GM23338 (cell line): Measurements from ENCODE around the gene CHST11.

Source experiments
- CREB1 ChIP-seq: fragments of 250-450 bp; sonication (Bioruptor Pico); IDR thresholded peaks from 2 replicates; pipeline ENCODE4 v1.5.0; 2020; ENCODE audit warnings: low read depth, mild to moderate bottlenecking, moderate library complexity
- EZH2 ChIP-seq: fragments of 200-600 bp; sonication (generic); IDR thresholded peaks from one replicate; pipeline ENCODE4 v1.8.0; 2017; ENCODE audit warnings: antibody characterized with exemption, mild to moderate bottlenecking, low read depth; ENCODE audit not compliant: unreplicated experiment
- EZH2phosphoT487 ChIP-seq: fragments of 200-600 bp; sonication (generic); IDR thresholded peaks from one replicate; pipeline ENCODE4 v1.8.1; 2018; ENCODE audit warnings: antibody characterized with exemption; ENCODE audit not compliant: unreplicated experiment
- JUNB ChIP-seq: IDR thresholded peaks from one replicate; pipeline ENCODE4 v1.6.1; 2016; ENCODE audit warnings: antibody characterized with exemption; ENCODE audit not compliant: unreplicated experiment
- NANOG ChIP-seq: IDR thresholded peaks from 2 replicates; pipeline ENCODE4 v1.6.1; 2016; ENCODE audit warnings: antibody characterized with exemption, borderline replicate concordance
- POLR2AphosphoS5 ChIP-seq: IDR thresholded peaks from 2 replicates; pipeline ENCODE4 v1.6.1; 2016; ENCODE audit warnings: antibody characterized with exemption, low read depth
- STAT1 ChIP-seq: IDR thresholded peaks from one replicate; pipeline ENCODE4 v1.6.1; 2016; ENCODE audit warnings: antibody characterized with exemption; ENCODE audit not compliant: unreplicated experiment
- ZNF114 ChIP-seq: fragments of 250-450 bp; sonication (Bioruptor Pico); IDR thresholded peaks from 2 replicates; pipeline ENCODE4 v1.5.0; 2020; ENCODE audit warnings: mild to moderate bottlenecking, moderate library complexity
- ZNF331 ChIP-seq: fragments of 250-450 bp; sonication (Bioruptor Pico); IDR thresholded peaks from 2 replicates; pipeline ENCODE4 v1.5.0; 2020; ENCODE audit warnings: low read depth, mild to moderate bottlenecking, moderate library complexity
- TF ChIP-seq, protein P1 (sequence below), 2 experiments: fragments of 200-600 bp in 1 of 2; sonication (generic) in 1 of 2; conservative IDR thresholded peaks; 2 replicates each; pipeline versions ENCODE4 v1.5.1 to v1.6.1; 2016 to 2017; ENCODE audit warnings: antibody characterized with exemption in 2 of 2, low read depth in 2 of 2, mild to moderate bottlenecking in 2 of 2, moderate library complexity in 1 of 2
- TF ChIP-seq, protein P2 (sequence below): IDR thresholded peaks from one replicate; pipeline ENCODE4 v1.6.1; 2018; ENCODE audit warnings: antibody characterized with exemption; ENCODE audit not compliant: unreplicated experiment
- TF ChIP-seq, protein P3 (sequence below): fragments of 250-450 bp; sonication (Bioruptor Pico); IDR thresholded peaks from 2 replicates; pipeline ENCODE4 v1.5.0; 2020; ENCODE audit warnings: mild to moderate bottlenecking, moderate library complexity
- TF ChIP-seq, protein P4 (sequence below): IDR thresholded peaks from 2 replicates; pipeline ENCODE4 v1.6.1; 2016; ENCODE audit warnings: antibody characterized with exemption

DNA sequence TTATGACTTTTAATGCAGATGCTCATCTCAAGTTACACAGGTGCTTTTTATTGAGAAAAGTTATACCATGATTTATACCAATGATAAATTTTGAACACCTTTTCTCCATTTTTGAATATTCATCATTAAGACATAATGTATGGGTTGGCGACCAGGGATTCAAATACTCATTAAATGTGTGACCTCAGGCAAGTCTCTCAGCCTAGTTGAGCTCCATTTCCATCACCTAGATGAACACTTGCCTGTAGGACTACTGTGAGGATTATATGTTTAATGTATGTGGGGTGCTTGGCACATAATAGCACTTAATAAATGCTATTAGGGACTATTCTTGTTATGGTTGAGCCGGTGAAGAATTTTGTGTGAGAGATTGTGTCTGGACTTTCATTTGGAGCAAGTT is 228.6 kb downstream of the CHST11 start:
- TF ChIP-seq EZH2 (no peak), ZNF114 (no peak), EZH2phosphoT487 (no peak), CREB1 (CRISPR knock-in tag) (no peak), POLR2AphosphoS5 (no peak), JUNB (no peak), NANOG (no peak), ZNF331 (CRISPR knock-in tag) (no peak), STAT1 (no peak)
- TF ChIP-seq, protein P1, sequence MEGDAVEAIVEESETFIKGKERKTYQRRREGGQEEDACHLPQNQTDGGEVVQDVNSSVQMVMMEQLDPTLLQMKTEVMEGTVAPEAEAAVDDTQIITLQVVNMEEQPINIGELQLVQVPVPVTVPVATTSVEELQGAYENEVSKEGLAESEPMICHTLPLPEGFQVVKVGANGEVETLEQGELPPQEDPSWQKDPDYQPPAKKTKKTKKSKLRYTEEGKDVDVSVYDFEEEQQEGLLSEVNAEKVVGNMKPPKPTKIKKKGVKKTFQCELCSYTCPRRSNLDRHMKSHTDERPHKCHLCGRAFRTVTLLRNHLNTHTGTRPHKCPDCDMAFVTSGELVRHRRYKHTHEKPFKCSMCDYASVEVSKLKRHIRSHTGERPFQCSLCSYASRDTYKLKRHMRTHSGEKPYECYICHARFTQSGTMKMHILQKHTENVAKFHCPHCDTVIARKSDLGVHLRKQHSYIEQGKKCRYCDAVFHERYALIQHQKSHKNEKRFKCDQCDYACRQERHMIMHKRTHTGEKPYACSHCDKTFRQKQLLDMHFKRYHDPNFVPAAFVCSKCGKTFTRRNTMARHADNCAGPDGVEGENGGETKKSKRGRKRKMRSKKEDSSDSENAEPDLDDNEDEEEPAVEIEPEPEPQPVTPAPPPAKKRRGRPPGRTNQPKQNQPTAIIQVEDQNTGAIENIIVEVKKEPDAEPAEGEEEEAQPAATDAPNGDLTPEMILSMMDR (conservative IDR thresholded peaks at IDR 0.05; ENCODE audit: low read depth in 2 of 2), result no peak
- TF ChIP-seq, protein P2, sequence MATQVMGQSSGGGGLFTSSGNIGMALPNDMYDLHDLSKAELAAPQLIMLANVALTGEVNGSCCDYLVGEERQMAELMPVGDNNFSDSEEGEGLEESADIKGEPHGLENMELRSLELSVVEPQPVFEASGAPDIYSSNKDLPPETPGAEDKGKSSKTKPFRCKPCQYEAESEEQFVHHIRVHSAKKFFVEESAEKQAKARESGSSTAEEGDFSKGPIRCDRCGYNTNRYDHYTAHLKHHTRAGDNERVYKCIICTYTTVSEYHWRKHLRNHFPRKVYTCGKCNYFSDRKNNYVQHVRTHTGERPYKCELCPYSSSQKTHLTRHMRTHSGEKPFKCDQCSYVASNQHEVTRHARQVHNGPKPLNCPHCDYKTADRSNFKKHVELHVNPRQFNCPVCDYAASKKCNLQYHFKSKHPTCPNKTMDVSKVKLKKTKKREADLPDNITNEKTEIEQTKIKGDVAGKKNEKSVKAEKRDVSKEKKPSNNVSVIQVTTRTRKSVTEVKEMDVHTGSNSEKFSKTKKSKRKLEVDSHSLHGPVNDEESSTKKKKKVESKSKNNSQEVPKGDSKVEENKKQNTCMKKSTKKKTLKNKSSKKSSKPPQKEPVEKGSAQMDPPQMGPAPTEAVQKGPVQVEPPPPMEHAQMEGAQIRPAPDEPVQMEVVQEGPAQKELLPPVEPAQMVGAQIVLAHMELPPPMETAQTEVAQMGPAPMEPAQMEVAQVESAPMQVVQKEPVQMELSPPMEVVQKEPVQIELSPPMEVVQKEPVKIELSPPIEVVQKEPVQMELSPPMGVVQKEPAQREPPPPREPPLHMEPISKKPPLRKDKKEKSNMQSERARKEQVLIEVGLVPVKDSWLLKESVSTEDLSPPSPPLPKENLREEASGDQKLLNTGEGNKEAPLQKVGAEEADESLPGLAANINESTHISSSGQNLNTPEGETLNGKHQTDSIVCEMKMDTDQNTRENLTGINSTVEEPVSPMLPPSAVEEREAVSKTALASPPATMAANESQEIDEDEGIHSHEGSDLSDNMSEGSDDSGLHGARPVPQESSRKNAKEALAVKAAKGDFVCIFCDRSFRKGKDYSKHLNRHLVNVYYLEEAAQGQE, result no peak
- TF ChIP-seq, protein P3, sequence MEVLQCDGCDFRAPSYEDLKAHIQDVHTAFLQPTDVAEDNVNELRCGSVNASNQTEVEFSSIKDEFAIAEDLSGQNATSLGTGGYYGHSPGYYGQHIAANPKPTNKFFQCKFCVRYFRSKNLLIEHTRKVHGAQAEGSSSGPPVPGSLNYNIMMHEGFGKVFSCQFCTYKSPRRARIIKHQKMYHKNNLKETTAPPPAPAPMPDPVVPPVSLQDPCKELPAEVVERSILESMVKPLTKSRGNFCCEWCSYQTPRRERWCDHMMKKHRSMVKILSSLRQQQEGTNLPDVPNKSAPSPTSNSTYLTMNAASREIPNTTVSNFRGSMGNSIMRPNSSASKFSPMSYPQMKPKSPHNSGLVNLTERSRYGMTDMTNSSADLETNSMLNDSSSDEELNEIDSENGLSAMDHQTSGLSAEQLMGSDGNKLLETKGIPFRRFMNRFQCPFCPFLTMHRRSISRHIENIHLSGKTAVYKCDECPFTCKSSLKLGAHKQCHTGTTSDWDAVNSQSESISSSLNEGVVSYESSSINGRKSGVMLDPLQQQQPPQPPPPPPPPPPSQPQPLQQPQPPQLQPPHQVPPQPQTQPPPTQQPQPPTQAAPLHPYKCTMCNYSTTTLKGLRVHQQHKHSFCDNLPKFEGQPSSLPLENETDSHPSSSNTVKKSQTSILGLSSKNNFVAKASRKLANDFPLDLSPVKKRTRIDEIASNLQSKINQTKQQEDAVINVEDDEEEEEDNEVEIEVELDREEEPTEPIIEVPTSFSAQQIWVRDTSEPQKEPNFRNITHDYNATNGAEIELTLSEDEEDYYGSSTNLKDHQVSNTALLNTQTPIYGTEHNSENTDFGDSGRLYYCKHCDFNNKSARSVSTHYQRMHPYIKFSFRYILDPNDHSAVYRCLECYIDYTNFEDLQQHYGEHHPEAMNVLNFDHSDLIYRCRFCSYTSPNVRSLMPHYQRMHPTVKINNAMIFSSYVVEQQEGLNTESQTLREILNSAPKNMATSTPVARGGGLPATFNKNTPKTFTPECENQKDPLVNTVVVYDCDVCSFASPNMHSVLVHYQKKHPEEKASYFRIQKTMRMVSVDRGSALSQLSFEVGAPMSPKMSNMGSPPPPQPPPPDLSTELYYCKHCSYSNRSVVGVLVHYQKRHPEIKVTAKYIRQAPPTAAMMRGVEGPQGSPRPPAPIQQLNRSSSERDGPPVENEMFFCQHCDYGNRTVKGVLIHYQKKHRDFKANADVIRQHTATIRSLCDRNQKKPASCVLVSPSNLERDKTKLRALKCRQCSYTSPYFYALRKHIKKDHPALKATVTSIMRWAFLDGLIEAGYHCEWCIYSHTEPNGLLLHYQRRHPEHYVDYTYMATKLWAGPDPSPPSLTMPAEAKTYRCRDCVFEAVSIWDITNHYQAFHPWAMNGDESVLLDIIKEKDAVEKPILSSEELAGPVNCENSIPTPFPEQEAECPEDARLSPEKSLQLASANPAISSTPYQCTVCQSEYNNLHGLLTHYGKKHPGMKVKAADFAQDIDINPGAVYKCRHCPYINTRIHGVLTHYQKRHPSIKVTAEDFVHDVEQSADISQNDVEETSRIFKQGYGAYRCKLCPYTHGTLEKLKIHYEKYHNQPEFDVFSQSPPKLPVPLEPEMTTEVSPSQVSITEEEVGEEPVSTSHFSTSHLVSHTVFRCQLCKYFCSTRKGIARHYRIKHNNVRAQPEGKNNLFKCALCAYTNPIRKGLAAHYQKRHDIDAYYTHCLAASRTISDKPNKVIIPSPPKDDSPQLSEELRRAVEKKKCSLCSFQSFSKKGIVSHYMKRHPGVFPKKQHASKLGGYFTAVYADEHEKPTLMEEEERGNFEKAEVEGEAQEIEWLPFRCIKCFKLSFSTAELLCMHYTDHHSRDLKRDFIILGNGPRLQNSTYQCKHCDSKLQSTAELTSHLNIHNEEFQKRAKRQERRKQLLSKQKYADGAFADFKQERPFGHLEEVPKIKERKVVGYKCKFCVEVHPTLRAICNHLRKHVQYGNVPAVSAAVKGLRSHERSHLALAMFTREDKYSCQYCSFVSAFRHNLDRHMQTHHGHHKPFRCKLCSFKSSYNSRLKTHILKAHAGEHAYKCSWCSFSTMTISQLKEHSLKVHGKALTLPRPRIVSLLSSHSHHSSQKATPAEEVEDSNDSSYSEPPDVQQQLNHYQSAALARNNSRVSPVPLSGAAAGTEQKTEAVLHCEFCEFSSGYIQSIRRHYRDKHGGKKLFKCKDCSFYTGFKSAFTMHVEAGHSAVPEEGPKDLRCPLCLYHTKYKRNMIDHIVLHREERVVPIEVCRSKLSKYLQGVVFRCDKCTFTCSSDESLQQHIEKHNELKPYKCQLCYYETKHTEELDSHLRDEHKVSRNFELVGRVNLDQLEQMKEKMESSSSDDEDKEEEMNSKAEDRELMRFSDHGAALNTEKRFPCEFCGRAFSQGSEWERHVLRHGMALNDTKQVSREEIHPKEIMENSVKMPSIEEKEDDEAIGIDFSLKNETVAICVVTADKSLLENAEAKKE (CRISPR knock-in tag), result no peak
- TF ChIP-seq, protein P4, sequence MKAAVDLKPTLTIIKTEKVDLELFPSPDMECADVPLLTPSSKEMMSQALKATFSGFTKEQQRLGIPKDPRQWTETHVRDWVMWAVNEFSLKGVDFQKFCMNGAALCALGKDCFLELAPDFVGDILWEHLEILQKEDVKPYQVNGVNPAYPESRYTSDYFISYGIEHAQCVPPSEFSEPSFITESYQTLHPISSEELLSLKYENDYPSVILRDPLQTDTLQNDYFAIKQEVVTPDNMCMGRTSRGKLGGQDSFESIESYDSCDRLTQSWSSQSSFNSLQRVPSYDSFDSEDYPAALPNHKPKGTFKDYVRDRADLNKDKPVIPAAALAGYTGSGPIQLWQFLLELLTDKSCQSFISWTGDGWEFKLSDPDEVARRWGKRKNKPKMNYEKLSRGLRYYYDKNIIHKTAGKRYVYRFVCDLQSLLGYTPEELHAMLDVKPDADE, result no peak
